Spinal cord (tissue), 10 donors: ENCODE data around the gene GNPTG. TPM values are rescaled to one million over a fixed set of nuclear protein-coding genes. Genes with fewer than 3 reads are reported as not detected.

Experiments used
- DNase-seq, 6 donors: peaks; one replicate each; pipeline versions ENCODE4 v3.0.0 to v3.0.0-alpha.2; 2013 to 2015; ENCODE audit warnings: low spot score in 6 of 6, low read depth in 4 of 6
- H3K27ac ChIP-seq: one replicate; pipeline ENCODE4 v1.5.1; 2013; ENCODE audit warnings: low read depth, low read length, control low read depth
- H3K27me3 ChIP-seq: one replicate; pipeline ENCODE4 v1.6.1; 2013; ENCODE audit warnings: low read length; ENCODE audit not compliant: control insufficient read depth, insufficient read depth
- H3K36me3 ChIP-seq: one replicate; pipeline ENCODE4 v1.6.1; 2013; ENCODE audit warnings: low read length; ENCODE audit not compliant: control insufficient read depth, insufficient read depth
- H3K4me1 ChIP-seq: one replicate; pipeline ENCODE4 v1.6.1; 2013; ENCODE audit warnings: low read length; ENCODE audit not compliant: control insufficient read depth, insufficient read depth
- H3K4me3 ChIP-seq: one replicate; pipeline ENCODE4 v1.5.1; 2013; ENCODE audit warnings: low read depth, low read length, control low read depth
- H3K9me3 ChIP-seq: one replicate; pipeline ENCODE4 v1.6.1; 2013; ENCODE audit warnings: low read length; ENCODE audit not compliant: control insufficient read depth, insufficient read depth
- WGBS: methylation state at CpG from one replicate; pipeline ENCODE4 v1.1.5; 2013; ENCODE audit warnings: missing lambda C conversion rate; ENCODE audit not compliant: insufficient coverage; 5-methylcytosine and 5-hydroxymethylcytosine counted together
- polyA plus RNA-seq, 2 donors: library from polyadenylated mRNA; unstranded; fragments of 120-200 nt; gene quantifications; one replicate each; pipeline ENCODE4 v1.2.1, GENCODE V29; 2013; ENCODE audit not compliant: insufficient read length in 2 of 2
- total RNA-seq, 2 donors: library from RNA; depleted of rRNA in 1 of 2; stranded (reverse); fragments of 120-200 nt in 1 of 2; fragments of >200 nt in 1 of 2; gene quantifications; one replicate each; pipeline versions ENCODE4 v1.2.3 to v1.2.4, GENCODE V29; 2013 to 2014
- donor health status: healthy.

GNPTG gene
- total and polyA plus RNA-seq, 4 donors = 33.5 to 127 (median 89.1) TPM

DNA sequence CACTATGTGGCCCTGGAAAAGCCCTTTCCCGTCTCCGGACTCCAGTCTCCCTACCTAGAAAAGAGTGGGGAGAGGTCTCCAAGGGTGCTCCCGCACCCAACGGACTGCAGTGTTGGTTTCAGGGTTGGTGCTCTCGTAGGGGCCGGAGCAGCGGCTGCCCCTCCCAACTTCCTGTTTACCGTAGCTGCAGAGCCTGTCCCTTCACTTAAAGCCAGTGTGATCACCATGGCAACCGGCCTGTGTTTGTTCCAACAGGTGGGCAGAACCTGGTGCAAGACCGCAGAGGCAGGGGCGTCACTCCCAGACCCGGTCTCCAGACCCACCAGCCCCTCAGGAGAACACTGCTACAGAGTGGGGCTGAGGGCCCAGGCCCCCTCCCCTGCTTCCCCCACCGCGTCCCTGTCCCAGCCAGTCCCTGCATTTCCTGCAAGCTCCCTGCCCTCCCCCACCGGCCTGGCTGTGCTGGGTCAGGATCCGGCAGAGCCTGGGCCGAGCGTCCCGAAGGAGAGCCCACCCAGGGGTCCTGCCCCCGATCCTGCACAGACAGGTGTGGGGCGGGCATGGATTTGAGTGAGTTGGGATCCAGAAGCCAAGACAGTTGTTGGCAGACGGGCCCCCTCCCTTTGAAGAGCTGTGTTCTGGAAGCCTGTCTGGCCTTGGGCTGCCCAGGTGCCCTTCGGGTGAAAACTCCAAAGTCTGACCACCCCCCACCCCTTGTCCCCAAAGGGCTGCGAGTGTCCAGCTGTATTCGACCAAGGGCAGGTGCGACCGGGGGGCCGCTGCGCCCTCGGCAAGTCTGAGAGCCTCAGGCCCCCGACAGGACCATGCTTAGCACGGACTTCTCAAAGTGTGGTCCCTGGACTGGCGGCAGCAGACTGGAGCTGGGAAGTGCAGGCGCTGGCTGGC lies 19.8 kb upstream of the GNPTG start:
- DNase-seq = peak in 2 of 6 donors; percentile 43 to 83
- Histone ChIP-seq H3K27me3 (peaks cover 45% of the 10 kb centered on the region), H3K4me1 (peaks cover 53% of the 10 kb centered on the region), H3K9me3 (no peaks in the 10 kb centered on the region), H3K36me3 (peaks cover 23% of the 10 kb centered on the region), H3K4me3 (no peak overlapping the region), H3K27ac (no peak overlapping the region)
- WGBS = 4% methylated on average over 33 of the region's 34 CpGs

DNA sequence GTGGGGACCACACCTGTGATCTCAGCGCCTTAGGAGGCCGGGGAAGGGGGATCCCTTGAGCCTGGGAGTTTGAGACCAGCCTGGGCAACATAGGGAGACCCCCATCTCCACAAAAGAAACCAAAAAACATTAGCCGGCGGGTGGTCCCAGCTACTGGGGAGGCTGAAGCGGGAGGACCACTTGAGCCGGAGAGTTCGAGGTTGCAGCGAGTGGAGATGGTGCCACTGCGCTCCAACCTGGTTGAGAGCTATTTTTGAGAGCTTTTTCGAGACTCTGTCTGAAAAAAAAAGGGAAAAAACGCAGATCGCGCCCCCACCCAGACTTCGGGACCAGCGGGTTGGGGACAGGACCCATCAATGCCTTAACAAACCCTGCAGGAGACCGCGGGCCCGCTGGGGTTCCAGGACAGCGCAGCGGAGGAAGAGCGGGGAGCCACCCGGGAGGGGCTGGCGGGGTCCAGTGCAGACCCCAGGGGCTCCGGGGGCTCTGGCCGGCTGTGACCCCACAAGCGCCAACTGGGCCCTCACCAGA lies 19.0 kb upstream of the GNPTG start:
- no peak for DNase-seq
- no peak overlapping the region for H3K4me3 ChIP-seq
- WGBS = 5% methylated on average over 24 of the region's 26 CpGs
- peaks cover 60% of the 10 kb centered on the region for H3K4me1 ChIP-seq
- H3K9me3 ChIP-seq = no peaks in the 10 kb centered on the region
- peaks cover 20% of the 10 kb centered on the region for H3K36me3 ChIP-seq
- H3K27me3 ChIP-seq = peaks cover 45% of the 10 kb centered on the region
- H3K27ac ChIP-seq = no peak overlapping the region

DNA sequence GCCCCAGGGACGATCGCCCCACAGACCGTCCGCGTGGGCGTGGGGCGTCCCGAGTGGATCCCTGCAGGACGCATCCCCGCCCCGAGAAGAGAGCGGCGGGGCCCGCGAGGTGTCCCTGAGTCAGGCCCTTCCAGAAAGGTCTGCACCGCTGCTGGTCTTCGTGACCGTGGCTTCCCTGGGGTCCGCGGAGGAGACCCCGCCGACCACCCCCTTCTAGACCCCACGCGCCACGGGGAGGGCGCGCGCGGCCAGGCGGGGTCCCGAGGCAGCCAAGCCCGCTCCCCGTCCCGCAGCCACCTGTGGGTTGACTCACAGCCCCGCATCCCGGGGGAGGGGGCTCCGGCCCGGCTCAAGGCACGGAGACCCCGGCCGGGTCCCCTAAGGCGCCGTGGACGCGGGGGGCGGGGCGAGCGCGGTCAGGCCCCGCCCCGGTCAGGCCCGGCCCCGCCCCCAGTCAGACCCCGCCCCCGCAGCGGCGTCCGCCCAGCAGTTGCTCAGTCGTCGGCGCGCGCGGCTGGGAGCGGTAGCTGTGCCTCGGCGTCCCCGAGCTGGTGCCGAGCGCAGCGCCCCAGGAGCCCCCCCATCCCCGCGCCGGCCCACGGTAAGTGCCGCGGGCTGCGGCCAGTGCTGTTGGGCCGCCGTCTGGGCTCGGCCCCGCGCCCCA lies 18.4 kb upstream of the GNPTG start, which contains the start of gene BAIAP3:
Gene BAIAP3 (plus strand): TSS at position 497 of the 664 bp plus-strand sequence. CDS start 4,905 bp downstream, outside the sequence.
- H3K27me3 ChIP-seq = peaks cover 45% of the 10 kb centered on the region
- 2% methylated on average over 83 of the region's 83 CpGs for WGBS

DNA sequence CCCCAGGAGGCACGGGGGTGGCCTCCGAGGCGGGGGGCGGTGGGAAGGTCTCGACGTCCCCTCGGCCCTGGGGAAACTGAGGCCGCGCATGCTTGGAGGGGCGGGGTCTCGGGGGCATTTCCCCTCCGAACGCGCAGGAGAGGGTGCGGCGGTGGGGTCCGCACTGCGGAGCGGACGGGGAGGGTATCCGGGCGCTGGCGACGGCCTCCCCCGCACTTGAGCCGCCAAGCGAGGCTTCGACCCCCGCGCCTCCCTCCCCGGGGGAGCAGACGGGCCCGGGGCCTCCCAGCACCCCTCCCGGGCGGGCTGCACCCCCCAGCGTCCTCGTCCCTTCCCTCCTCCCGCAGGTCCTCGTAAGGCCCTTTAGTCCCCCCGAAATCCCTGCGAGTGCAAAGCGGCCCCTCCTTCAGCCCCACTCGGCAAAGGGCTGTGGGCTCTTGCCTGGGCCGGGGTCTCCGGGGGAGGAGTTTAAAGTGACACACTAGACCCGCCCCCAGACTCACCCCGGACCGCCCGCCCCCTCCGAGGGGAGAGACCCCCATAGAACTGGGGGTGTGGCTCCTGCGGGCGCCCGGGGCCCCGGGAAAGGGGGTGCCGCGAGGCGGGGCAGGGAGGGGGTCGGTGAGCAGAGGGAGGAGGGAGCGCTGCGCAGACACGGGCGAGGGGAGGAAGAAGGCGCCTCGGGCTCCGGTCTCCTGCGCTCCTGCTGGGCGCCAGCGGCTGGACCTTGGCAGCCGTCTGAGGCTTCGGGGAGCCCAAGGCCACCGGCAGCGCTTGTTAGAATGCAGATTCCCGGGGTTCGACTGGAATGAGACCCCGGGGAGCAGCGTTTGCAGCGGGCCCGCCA lies 17.7 kb upstream of the GNPTG start:
- Histone ChIP-seq H3K27me3 (peaks cover 45% of the 10 kb centered on the region), H3K36me3 (peaks cover 30% of the 10 kb centered on the region), H3K4me3 (peak overlapping the region; percentile 16), H3K9me3 (no peaks in the 10 kb centered on the region), H3K27ac (no peak overlapping the region), H3K4me1 (peaks cover 65% of the 10 kb centered on the region)
- peak in 1 of 6 donors; percentile 20 for DNase-seq
- WGBS = 2% methylated on average over 70 of the region's 78 CpGs

More for the DNA sequence above, 18.4 kb upstream of the GNPTG start, which contains the start of gene BAIAP3:
- Histone ChIP-seq H3K36me3 (peaks cover 23% of the 10 kb centered on the region), H3K4me3 (peak within 1 kb of the TSS; percentile 16), H3K9me3 (no peaks in the 10 kb centered on the region), H3K27ac (no peak within 1 kb of the TSS), H3K4me1 (peaks cover 65% of the 10 kb centered on the region)
- peak in 1 of 6 donors; percentile 49 for DNase-seq

DNA sequence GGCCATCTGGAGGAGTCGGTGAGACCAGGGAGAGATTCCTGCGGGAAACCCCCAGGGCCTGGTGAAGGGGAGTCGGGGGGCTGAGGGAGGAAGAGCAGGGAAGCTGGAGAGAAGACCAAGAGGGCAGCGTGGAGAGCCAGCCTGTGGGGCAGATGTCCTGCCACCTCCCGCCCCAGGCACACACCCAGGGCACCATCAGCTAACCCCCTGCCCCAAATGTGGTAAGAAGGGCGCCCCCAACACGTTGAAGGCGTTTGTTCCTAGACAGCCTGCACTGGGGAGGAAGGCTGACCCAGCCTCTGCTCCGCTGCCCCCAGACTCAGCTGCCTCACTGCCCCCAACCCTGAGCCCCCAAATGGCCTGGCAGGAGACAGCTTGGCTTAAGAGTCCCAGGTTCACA lies 17.0 kb upstream of the GNPTG start:
- peak overlapping the region; percentile 16 for H3K4me3 ChIP-seq
- 18% methylated on average over 5 of the region's 9 CpGs for WGBS
- peaks cover 65% of the 10 kb centered on the region for H3K4me1 ChIP-seq

DNA sequence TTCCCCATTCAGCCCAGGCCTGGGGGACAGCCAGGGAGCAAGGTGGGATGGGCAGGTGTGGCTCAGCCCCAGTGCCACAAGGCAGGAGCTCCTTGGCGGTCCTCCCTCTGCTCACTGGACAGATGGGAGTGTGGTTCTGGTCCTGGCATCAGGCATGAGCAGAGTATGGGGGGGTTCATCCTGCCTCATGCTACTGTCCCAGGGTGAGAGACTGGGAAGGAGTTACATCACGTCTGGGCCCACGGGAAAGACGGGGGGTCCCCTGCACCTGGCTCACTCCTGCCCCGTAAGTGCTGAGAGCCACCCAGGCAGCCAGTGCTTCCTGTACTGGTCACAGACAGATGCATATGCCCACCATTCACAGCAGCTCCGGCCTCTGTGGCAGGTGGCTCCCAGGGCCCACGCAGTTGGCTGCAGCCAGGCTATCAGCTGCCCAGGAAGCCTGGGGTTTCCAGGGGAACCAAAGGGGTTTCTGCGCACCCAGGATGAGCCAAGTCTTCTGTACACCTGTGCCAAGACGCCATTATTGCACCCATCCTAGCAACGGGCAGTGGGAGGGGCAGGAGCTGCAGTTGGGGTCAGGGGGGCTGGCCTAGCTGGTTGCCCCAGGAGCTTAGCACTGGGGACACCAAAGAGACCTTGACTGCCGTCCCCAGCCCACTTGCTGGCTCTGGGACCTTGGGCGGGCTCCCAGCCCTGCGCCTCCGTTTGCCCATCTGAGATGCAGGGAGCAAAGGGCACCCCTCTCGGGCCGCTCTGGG lies 16.3 kb upstream of the GNPTG start:
- Histone ChIP-seq H3K4me1 (peaks cover 65% of the 10 kb centered on the region), H3K4me3 (no peak overlapping the region), H3K27ac (peak overlapping the region; percentile 49), H3K27me3 (peaks cover 41% of the 10 kb centered on the region), H3K36me3 (peaks cover 43% of the 10 kb centered on the region), H3K9me3 (no peaks in the 10 kb centered on the region)
- WGBS = 14% methylated on average over 10 of the region's 16 CpGs
- DNase-seq = peak in 3 of 6 donors; percentile 46 to 79 (median 67)

More for the DNA sequence above, 17.0 kb upstream of the GNPTG start:
- Histone ChIP-seq H3K27me3 (peaks cover 45% of the 10 kb centered on the region), H3K27ac (peak overlapping the region; percentile 49), H3K9me3 (no peaks in the 10 kb centered on the region), H3K36me3 (peaks cover 37% of the 10 kb centered on the region)
- DNase-seq = no peak

DNA sequence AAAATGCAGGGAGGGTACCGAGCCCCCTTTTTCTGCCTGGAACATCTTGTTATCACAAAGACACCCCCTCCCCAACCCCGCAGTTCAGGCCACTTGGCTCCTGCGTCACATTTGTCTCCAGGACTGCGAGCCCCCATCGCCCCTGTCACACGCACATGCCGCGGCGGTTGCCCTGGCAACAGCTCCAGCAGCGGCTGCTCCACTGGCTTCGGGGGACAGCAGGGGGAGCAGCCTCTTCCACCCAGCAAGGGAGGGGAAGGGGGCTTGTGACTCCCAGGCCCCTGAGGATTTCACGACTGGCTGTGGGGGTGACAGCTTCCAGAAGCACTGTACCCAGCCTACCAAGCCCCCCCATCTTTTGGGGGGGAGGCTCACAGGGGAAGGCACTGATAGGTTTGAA lies 15.7 kb upstream of the GNPTG start:
- peaks cover 49% of the 10 kb centered on the region for H3K36me3 ChIP-seq
- H3K4me3 ChIP-seq = no peak overlapping the region
- H3K9me3 ChIP-seq = no peaks in the 10 kb centered on the region
- DNase-seq = peak in 4 of 6 donors; percentile 56 to 94 (median 71)
- peaks cover 65% of the 10 kb centered on the region for H3K4me1 ChIP-seq
- H3K27me3 ChIP-seq = peaks cover 38% of the 10 kb centered on the region
- WGBS = 3% methylated on average over 10 of the region's 12 CpGs
- peak overlapping the region; percentile 45 for H3K27ac ChIP-seq

DNA sequence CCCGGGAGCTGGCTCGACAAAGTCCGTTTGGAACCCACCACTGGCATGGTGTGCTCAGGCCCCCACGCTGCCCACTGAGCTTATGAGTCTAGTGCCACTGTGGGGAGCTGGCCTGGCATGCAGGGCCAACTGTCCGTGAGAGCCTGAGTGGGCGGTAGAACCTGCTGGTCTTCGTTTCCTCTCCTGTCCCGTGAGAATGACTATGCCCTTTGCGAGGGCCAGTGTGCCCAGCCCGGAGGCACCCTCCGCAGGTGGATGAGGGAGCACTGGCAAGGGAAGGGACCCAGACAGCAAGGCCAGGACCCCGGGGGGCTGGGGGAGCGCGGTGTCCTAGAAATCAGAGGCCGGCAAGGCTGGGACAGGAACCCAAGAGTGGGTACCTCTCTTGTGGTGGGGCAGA lies 15.1 kb upstream of the GNPTG start:
- Histone ChIP-seq H3K27ac (no peak overlapping the region), H3K9me3 (no peaks in the 10 kb centered on the region), H3K36me3 (peaks cover 56% of the 10 kb centered on the region), H3K4me3 (no peak overlapping the region), H3K4me1 (peaks cover 61% of the 10 kb centered on the region), H3K27me3 (peaks cover 33% of the 10 kb centered on the region)
- DNase-seq = no peak
- WGBS = 54% methylated on average over 14 of the region's 15 CpGs
